Activated gamma-delta T cell treated with anti-CD3 and anti-CD28 coated beads, Interleukin-2, amount 50 U/mL, for 16 hours (primary cell): ENCODE measurements around the gene NOXA1.
"Not testable (repeated sequence)": the region's sequence is repeated elsewhere in the genome, so short reads cannot be mapped to it uniquely, and the experiment has no call there.

Source experiments
- DNase-seq: peaks from one replicate; pipeline ENCODE4 v3.0.0-alpha.2; 2020; ENCODE audit warnings: low read depth

Gene NOXA1

GRCh38 chr9:137465000-137465719 lies 42.0 kb downstream of the NOXA1 start:
- no peak for DNase-seq

- no peak for DNase-seq
Measured at GRCh38 chr9:137465720-137466388, 42.7 kb downstream of the NOXA1 start.

GRCh38 chr9:137466389-137467085 lies 43.3 kb downstream of the NOXA1 start:
- not testable (repeated sequence) for DNase-seq

GRCh38 chr9:137467161-137467581 lies 44.0 kb downstream of the NOXA1 start:
- no peak for DNase-seq

GRCh38 chr9:137467896-137468295 lies 44.7 kb downstream of the NOXA1 start:
- no peak for DNase-seq

- DNase-seq, result no peak
Measured at GRCh38 chr9:137470785-137471184, 47.6 kb downstream of the NOXA1 start.

- no peak for DNase-seq
Measured at GRCh38 chr9:137474271-137474670, 51.1 kb downstream of the NOXA1 start.

- no peak for DNase-seq
Measured at GRCh38 chr9:137475666-137476065, 52.5 kb downstream of the NOXA1 start.

GRCh38 chr9:137476856-137477255 lies 53.7 kb downstream of the NOXA1 start:
- no peak for DNase-seq

- no peak for DNase-seq
Measured at GRCh38 chr9:137477778-137478612, 54.8 kb downstream of the NOXA1 start.

GRCh38 chr9:137478613-137478961 lies 55.4 kb downstream of the NOXA1 start:
- no peak for DNase-seq

- no peak for DNase-seq
Measured at GRCh38 chr9:137478962-137479861, 56.0 kb downstream of the NOXA1 start.

- no peak for DNase-seq
Measured at GRCh38 chr9:137479892-137480685, 56.9 kb downstream of the NOXA1 start.

GRCh38 chr9:137480686-137481683 lies 57.8 kb downstream of the NOXA1 start:
- DNase-seq, result no peak

- DNase-seq, result no peak
Measured at GRCh38 chr9:137482094-137482781, 59.0 kb downstream of the NOXA1 start.
